GM18526 (cell line): Measurements from ENCODE around the gene ZBTB17.

Source experiments
- POLR2A ChIP-seq: IDR thresholded peaks from 3 replicates; pipeline ENCODE4 v1.6.1; 2011; ENCODE audit not compliant: insufficient read length; ENCODE audit errors: extremely low read depth

Gene ZBTB17

GRCh38 chr1:15931884-15932283, 44.0 kb downstream of the ZBTB17 start:
- TF ChIP-seq POLR2A: no peak

- no peak for TF ChIP-seq POLR2A
Observed at GRCh38 chr1:15931401-15931800, 44.5 kb downstream of the ZBTB17 start.

- no peak for TF ChIP-seq POLR2A
Observed at GRCh38 chr1:15928971-15929965, 46.6 kb downstream of the ZBTB17 start.

GRCh38 chr1:15923241-15923640, 52.7 kb downstream of the ZBTB17 start:
- no peak for TF ChIP-seq POLR2A

GRCh38 chr1:15918962-15919715, 56.8 kb downstream of the ZBTB17 start:
- TF ChIP-seq POLR2A: no peak

- TF ChIP-seq POLR2A: no peak
Observed at GRCh38 chr1:15916916-15917315, 59.0 kb downstream of the ZBTB17 start.

- no peak for TF ChIP-seq POLR2A
Observed at GRCh38 chr1:15916417-15916816, 59.5 kb downstream of the ZBTB17 start.

- no peak for TF ChIP-seq POLR2A
Observed at GRCh38 chr1:15915991-15916390, 59.9 kb downstream of the ZBTB17 start.

GRCh38 chr1:15911927-15912326, 64.0 kb downstream of the ZBTB17 start:
- no peak for TF ChIP-seq POLR2A

GRCh38 chr1:15911141-15911540, 64.8 kb downstream of the ZBTB17 start:
- no peak for TF ChIP-seq POLR2A

GRCh38 chr1:15908597-15908996, 67.3 kb downstream of the ZBTB17 start:
- TF ChIP-seq POLR2A: no peak

- TF ChIP-seq POLR2A: no peak
Observed at GRCh38 chr1:15902882-15903281, 73.0 kb downstream of the ZBTB17 start.

- TF ChIP-seq POLR2A: no peak
Observed at GRCh38 chr1:15900662-15901279, 75.1 kb downstream of the ZBTB17 start.

GRCh38 chr1:15899266-15899665, 76.6 kb downstream of the ZBTB17 start:
- TF ChIP-seq POLR2A: no peak

- TF ChIP-seq POLR2A: no peak
Observed at GRCh38 chr1:15895233-15895632, 80.7 kb downstream of the ZBTB17 start.
